ENCODE results near the gene MAPK1. TPM values are rescaled to one million over a fixed set of nuclear protein-coding genes. Genes with fewer than 3 reads are reported as not detected.
"Not testable (repeated sequence)": the region's sequence is repeated elsewhere in the genome, so short reads cannot be mapped to it uniquely, and the experiment has no call there.

The MAPK1 gene
- total RNA-seq, 5 donors from 2014 or later (not counting 1 experiment from before 2014, with no cell fraction given): 85.0 to 114 (median 110) TPM

DNA sequence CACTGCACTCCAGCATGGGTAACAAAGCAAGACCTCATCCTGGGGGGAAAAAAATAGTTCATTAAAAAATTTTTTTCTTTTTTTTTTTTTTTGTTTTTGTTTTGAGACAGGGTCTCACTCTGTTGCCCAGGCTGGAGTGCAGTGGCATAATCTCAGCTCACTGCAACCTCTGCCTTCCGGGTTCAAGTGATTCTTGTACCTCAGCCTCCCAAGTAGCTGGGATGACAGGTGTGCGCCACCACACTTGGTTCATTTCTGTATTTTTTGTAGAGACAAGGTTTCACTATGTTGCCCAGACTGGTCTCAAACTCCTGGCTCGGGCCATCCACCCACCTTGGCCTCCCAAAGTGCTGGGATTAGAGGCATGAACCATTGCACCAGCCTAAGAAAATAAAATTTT lies 142.9 kb downstream of the MAPK1 start:
- ATAC-seq (replicated peaks in 1 of 4); H3K36me3 ChIP-seq (ENCODE audit: control insufficient read depth in 2 of 2, extremely low read depth in 1 of 2, insufficient read depth in 1 of 2, low read length in 1 of 2); H3K27ac Mint-ChIP-seq; H3K27me3 ChIP-seq (replicated peaks in 1 of 2; ENCODE audit: control insufficient read depth in 2 of 2, extremely low read depth in 1 of 2, insufficient read depth in 2 of 2, low read length in 1 of 2); H3K27ac ChIP-seq (ENCODE audit: low read length); H3K9me3 ChIP-seq; H3K36me3 Mint-ChIP-seq; H3K27me3 Mint-ChIP-seq; H3K4me3 Mint-ChIP-seq; H3K4me3 ChIP-seq (ENCODE audit: control insufficient read depth in 1 of 2, extremely low read depth in 1 of 2, low read length in 1 of 2); DNase-seq; H3K9me3 Mint-ChIP-seq; POLR2A ChIA-PET: not testable (repeated sequence)
- H3K4me1 Mint-ChIP-seq: peaks cover 4 to 10% (median 9%) of the 10 kb centered on the region in 3 donors
- peaks cover 0 to 14% of the 10 kb centered on the region in 2 experiments for H3K4me1 ChIP-seq (ENCODE audit: control insufficient read depth in 1 of 2, extremely low read depth in 1 of 2, insufficient read depth in 2 of 2, low read length in 2 of 2)
- WGBS (ENCODE audit: insufficient coverage): 100% methylated on average over 2 of the region's 3 CpGs
- CTCF ChIA-PET: interaction anchor here in 1 of 2 donors (0.7 kb wide), 2 partner anchors 9 to 37 kb away, joined by 3 to 5 read pairs; no protein-coding TSS in a partner anchor

- H3K27me3 Mint-ChIP-seq; ATAC-seq (replicated peaks in 1 of 4); H3K9me3 ChIP-seq; H3K9me3 Mint-ChIP-seq; H3K36me3 Mint-ChIP-seq; DNase-seq; CTCF ChIA-PET; H3K4me3 Mint-ChIP-seq; H3K4me3 ChIP-seq (ENCODE audit: control insufficient read depth in 1 of 2, extremely low read depth in 1 of 2, low read length in 1 of 2); H3K27ac ChIP-seq (ENCODE audit: low read length); H3K27me3 ChIP-seq (replicated peaks in 1 of 2; ENCODE audit: control insufficient read depth in 2 of 2, extremely low read depth in 1 of 2, insufficient read depth in 2 of 2, low read length in 1 of 2); H3K27ac Mint-ChIP-seq; POLR2A ChIA-PET; H3K36me3 ChIP-seq (ENCODE audit: control insufficient read depth in 2 of 2, extremely low read depth in 1 of 2, insufficient read depth in 1 of 2, low read length in 1 of 2); H3K4me1 Mint-ChIP-seq; H3K4me1 ChIP-seq (ENCODE audit: control insufficient read depth in 1 of 2, extremely low read depth in 1 of 2, insufficient read depth in 2 of 2, low read length in 2 of 2): not testable (repeated sequence)
- 100% methylated on average over 5 of the region's 15 CpGs for WGBS (ENCODE audit: insufficient coverage)
These were observed 146.1 kb downstream of the MAPK1 start for GRCh38 chr22:21721195-21721852.

DNA sequence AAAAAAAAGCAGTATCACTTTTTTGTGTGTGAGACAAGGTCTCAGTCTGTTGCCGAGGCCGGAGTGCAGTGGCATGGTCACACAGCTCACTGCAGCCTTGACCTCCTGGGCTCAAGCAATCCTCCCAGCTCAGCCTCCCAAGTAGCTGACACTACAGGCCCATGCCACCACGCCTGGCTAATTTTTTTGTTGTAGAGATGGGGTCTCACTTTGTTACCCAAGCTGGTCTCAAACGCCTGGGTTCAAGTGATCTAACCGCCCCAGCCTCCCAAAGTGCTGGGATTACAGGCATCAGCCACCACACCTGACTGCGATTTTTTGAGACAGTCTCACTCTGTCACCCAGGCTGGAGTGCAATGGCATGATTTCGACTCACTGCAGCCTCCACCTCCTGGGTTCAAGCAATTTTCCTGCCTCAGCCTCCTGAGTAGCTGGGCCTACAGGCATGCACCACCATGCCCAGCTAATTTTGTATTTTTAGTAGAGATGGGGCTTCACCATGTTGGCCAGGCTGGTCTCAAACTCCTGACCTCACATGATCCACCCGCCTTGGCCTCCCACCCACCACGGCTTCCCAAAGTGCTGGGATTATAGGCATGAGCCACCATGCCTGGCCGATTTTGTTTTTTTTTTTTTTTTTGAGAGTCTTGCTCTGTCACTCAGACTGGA lies 147.1 kb downstream of the MAPK1 start:
- H3K4me1 ChIP-seq (ENCODE audit: control insufficient read depth in 1 of 2, extremely low read depth in 1 of 2, insufficient read depth in 2 of 2, low read length in 2 of 2); H3K9me3 Mint-ChIP-seq; H3K4me3 ChIP-seq (ENCODE audit: control insufficient read depth in 1 of 2, extremely low read depth in 1 of 2, low read length in 1 of 2); H3K4me3 Mint-ChIP-seq; ATAC-seq (replicated peaks in 1 of 4); POLR2A ChIA-PET; H3K4me1 Mint-ChIP-seq; H3K27me3 ChIP-seq (replicated peaks in 1 of 2; ENCODE audit: control insufficient read depth in 2 of 2, extremely low read depth in 1 of 2, insufficient read depth in 2 of 2, low read length in 1 of 2); H3K36me3 Mint-ChIP-seq; H3K27me3 Mint-ChIP-seq; H3K27ac ChIP-seq (ENCODE audit: low read length); CTCF ChIA-PET; H3K36me3 ChIP-seq (ENCODE audit: control insufficient read depth in 2 of 2, extremely low read depth in 1 of 2, insufficient read depth in 1 of 2, low read length in 1 of 2); H3K9me3 ChIP-seq; DNase-seq; H3K27ac Mint-ChIP-seq: not testable (repeated sequence)
- 100% methylated on average over 4 of the region's 10 CpGs for WGBS (ENCODE audit: insufficient coverage)

GRCh38 chr22:21719024-21719423 lies 148.4 kb downstream of the MAPK1 start:
- Histone ChIP-seq H3K9me3 (no peaks in the 10 kb centered on the region), H3K27ac (ENCODE audit: low read length) (no peak overlapping the region), H3K27me3 (replicated peaks in 1 of 2; ENCODE audit: control insufficient read depth in 2 of 2, extremely low read depth in 1 of 2, insufficient read depth in 2 of 2, low read length in 1 of 2) (no peaks in the 10 kb centered on the region), H3K4me3 (ENCODE audit: control insufficient read depth in 1 of 2, extremely low read depth in 1 of 2, low read length in 1 of 2) (no peak overlapping the region), H3K4me1 (ENCODE audit: control insufficient read depth in 1 of 2, extremely low read depth in 1 of 2, insufficient read depth in 2 of 2, low read length in 2 of 2) (no peaks in the 10 kb centered on the region), H3K36me3 (ENCODE audit: control insufficient read depth in 2 of 2, extremely low read depth in 1 of 2, insufficient read depth in 1 of 2, low read length in 1 of 2) (no peaks in the 10 kb centered on the region)
- ChIA-PET POLR2A (interaction anchor here in 1 of 2 donors (0.6 kb wide), 1 partner anchor 706 kb away, joined by 15 read pairs; no protein-coding TSS in a partner anchor), CTCF (interaction anchor here in 1 of 2 donors (0.6 kb wide), 1 partner anchor 14 kb away, joined by 3 read pairs; no protein-coding TSS in a partner anchor)
- Mint-ChIP-seq H3K27ac (peak overlapping the region in 1 of 2 donors; percentile 40), H3K36me3 (peaks cover 2% of the 10 kb centered on the region), H3K4me1 (peaks cover 0 to 7% (median 0%) of the 10 kb centered on the region in 3 donors), H3K27me3 (no peaks in the 10 kb centered on the region), H3K9me3 (no peaks in the 10 kb centered on the region), H3K4me3 (no peak overlapping the region)
- WGBS (ENCODE audit: insufficient coverage): 86% methylated on average over 1 of the region's 4 CpGs
- ATAC-seq (replicated peaks in 1 of 4): no peak
- no peak for DNase-seq

GRCh38 chr22:21718499-21718898 lies 148.9 kb downstream of the MAPK1 start:
- H3K27ac ChIP-seq (ENCODE audit: low read length): no peak overlapping the region
- H3K4me3 ChIP-seq (ENCODE audit: control insufficient read depth in 1 of 2, extremely low read depth in 1 of 2, low read length in 1 of 2): no peak overlapping the region
- ChIA-PET CTCF (no interaction called here), POLR2A (no interaction called here)
- DNase-seq: no peak
- Mint-ChIP-seq H3K4me3 (no peak overlapping the region), H3K27ac (no peak overlapping the region), H3K4me1 (peaks cover under 1 to 8% (median 2%) of the 10 kb centered on the region in 3 donors), H3K9me3 (no peaks in the 10 kb centered on the region), H3K36me3 (peaks cover 2% of the 10 kb centered on the region), H3K27me3 (no peaks in the 10 kb centered on the region)
- no peak for ATAC-seq (replicated peaks in 1 of 4)
- 100% methylated on average over 1 of the region's 4 CpGs for WGBS (ENCODE audit: insufficient coverage)
- H3K27me3 ChIP-seq (replicated peaks in 1 of 2; ENCODE audit: control insufficient read depth in 2 of 2, extremely low read depth in 1 of 2, insufficient read depth in 2 of 2, low read length in 1 of 2): no peaks in the 10 kb centered on the region
- H3K36me3 ChIP-seq (ENCODE audit: control insufficient read depth in 2 of 2, extremely low read depth in 1 of 2, insufficient read depth in 1 of 2, low read length in 1 of 2): no peaks in the 10 kb centered on the region
- H3K4me1 ChIP-seq (ENCODE audit: control insufficient read depth in 1 of 2, extremely low read depth in 1 of 2, insufficient read depth in 2 of 2, low read length in 2 of 2): no peaks in the 10 kb centered on the region
- H3K9me3 ChIP-seq: no peaks in the 10 kb centered on the region

GRCh38 chr22:21716395-21717122 lies 150.9 kb downstream of the MAPK1 start:
- H3K27ac ChIP-seq (ENCODE audit: low read length); POLR2A ChIA-PET: not testable (repeated sequence)

More at GRCh38 chr22:21716395-21717122, 150.9 kb downstream of the MAPK1 start:
- ATAC-seq (replicated peaks in 1 of 4); H3K4me1 ChIP-seq (ENCODE audit: control insufficient read depth in 1 of 2, extremely low read depth in 1 of 2, insufficient read depth in 2 of 2, low read length in 2 of 2); H3K4me3 ChIP-seq (ENCODE audit: control insufficient read depth in 1 of 2, extremely low read depth in 1 of 2, low read length in 1 of 2); H3K27me3 Mint-ChIP-seq; H3K27me3 ChIP-seq (replicated peaks in 1 of 2; ENCODE audit: control insufficient read depth in 2 of 2, extremely low read depth in 1 of 2, insufficient read depth in 2 of 2, low read length in 1 of 2); H3K9me3 Mint-ChIP-seq; H3K9me3 ChIP-seq; H3K36me3 ChIP-seq (ENCODE audit: control insufficient read depth in 2 of 2, extremely low read depth in 1 of 2, insufficient read depth in 1 of 2, low read length in 1 of 2); H3K36me3 Mint-ChIP-seq; H3K27ac Mint-ChIP-seq; DNase-seq; H3K4me3 Mint-ChIP-seq; CTCF ChIA-PET: not testable (repeated sequence)
- H3K4me1 Mint-ChIP-seq: peaks cover 7 to 15% (median 7%) of the 10 kb centered on the region in 3 donors
- 97% methylated on average over 6 of the region's 15 CpGs for WGBS (ENCODE audit: insufficient coverage)

Measured in T-cell (primary cell).